ENCODE data around the gene CDH23.

DNA sequence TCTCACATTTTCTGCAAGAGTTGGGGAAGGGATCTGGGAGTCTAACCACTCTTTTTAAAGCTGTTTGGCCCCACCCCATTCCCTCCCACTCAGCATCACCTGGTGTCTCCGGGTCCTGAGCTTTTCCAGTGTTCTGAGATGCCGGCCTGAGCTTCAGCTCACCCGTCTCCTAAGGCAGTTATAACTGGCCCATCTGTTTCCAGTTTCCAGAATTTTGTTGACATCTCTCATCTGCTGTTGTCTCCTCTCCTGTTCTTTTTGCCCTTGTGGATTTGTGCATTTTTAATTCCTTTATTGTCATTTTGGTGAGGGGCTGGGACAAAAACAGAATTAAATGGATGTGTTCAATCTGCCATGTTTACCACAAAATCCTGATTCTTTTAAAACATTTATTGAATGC lies 162.3 kb downstream of the CDH23 start:
- TF ChIP-seq SP1 (IDR thresholded peaks at IDR 0.05) = no peak
- TF ChIP-seq SUZ12 (IDR thresholded peaks at IDR 0.05) = no peak
- TF ChIP-seq, protein P1, sequence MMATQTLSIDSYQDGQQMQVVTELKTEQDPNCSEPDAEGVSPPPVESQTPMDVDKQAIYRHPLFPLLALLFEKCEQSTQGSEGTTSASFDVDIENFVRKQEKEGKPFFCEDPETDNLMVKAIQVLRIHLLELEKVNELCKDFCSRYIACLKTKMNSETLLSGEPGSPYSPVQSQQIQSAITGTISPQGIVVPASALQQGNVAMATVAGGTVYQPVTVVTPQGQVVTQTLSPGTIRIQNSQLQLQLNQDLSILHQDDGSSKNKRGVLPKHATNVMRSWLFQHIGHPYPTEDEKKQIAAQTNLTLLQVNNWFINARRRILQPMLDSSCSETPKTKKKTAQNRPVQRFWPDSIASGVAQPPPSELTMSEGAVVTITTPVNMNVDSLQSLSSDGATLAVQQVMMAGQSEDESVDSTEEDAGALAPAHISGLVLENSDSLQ (IDR thresholded peaks at IDR 0.05) = no peak
- TF ChIP-seq ZNF384 (IDR thresholded peaks at IDR 0.05) = no peak
- TF ChIP-seq ARNT (IDR thresholded peaks at IDR 0.05) = no peak
- TF ChIP-seq FOXM1 (IDR thresholded peaks at IDR 0.05; ENCODE audit: borderline replicate concordance) = no peak
- no peak for TF ChIP-seq L3MBTL2 (conservative IDR thresholded peaks at IDR 0.05)
- no peak for TF ChIP-seq NFRKB (IDR thresholded peaks at IDR 0.05)
- TF ChIP-seq FOXA1 (IDR thresholded peaks at IDR 0.05) = no peak
- no peak for TF ChIP-seq BHLHE40 (IDR thresholded peaks at IDR 0.05; ENCODE audit: borderline replicate concordance)

Data from HEK293T (cell line).